Left ventricle myocardium inferior (tissue), 1 donor: ENCODE data around the gene TNRC18. TPM values are rescaled to one million over a fixed set of nuclear protein-coding genes. Genes with fewer than 3 reads are reported as not detected.
"Not testable (repeated sequence)": the region's sequence is repeated elsewhere in the genome, so short reads cannot be mapped to it uniquely, and the experiment has no call there.

ENCODE experiments used
- DNase-seq: peaks from one replicate; pipeline ENCODE4 v3.0.0-alpha.2; 2020
- H3K27ac ChIP-seq: fragments of 200-600 bp; replicated peaks from 2 replicates; pipeline ENCODE4 v1.8.0; 2021
- H3K27me3 ChIP-seq: fragments of 200-600 bp; 2 replicates; pipeline ENCODE4 v1.8.0; 2021; ENCODE audit warnings: low read depth
- H3K36me3 ChIP-seq: fragments of 200-600 bp; 2 replicates; pipeline ENCODE4 v1.8.0; 2021
- H3K4me1 ChIP-seq: fragments of 200-600 bp; 2 replicates; pipeline ENCODE4 v1.8.0; 2021
- H3K4me3 ChIP-seq: fragments of 200-600 bp; 2 replicates; pipeline ENCODE4 v1.8.0; 2021; ENCODE audit warnings: mild to moderate bottlenecking, moderate library complexity
- H3K9me3 ChIP-seq: fragments of 200-600 bp; replicated peaks from 2 replicates; pipeline ENCODE4 v1.8.0; 2021
- CTCF ChIP-seq: fragments of 200-600 bp; IDR thresholded peaks from 2 replicates; pipeline ENCODE4 v1.8.0; 2021; ENCODE audit warnings: antibody characterized with exemption, mild to moderate bottlenecking, borderline replicate concordance
- intact Hi-C: fragments of 100-400 bp; cut with micrococcal nuclease; formaldehyde crosslinking; loops from one replicate; pipeline ENCODE4 v1.11.0; 2022
- long read RNA-seq: library from polyadenylated mRNA; unstranded; transcript quantifications from one replicate; pipeline ENCODE4 v2.0.0, GENCODE V29; 2021
- total RNA-seq: library from RNA; stranded (reverse); fragmentation: NEBNext Ultra II Directional; extraction: Animal tissue kit (Norgen Biotek cat#: 25700); gene quantifications from one replicate; pipeline ENCODE4 v1.2.1, GENCODE V29; 2021
- donor health status: DM: no; HTN: yes; CAD: no; lungs with severe emphysema.

TNRC18 gene
- 27.7 TPM for total RNA-seq
- long read RNA-seq, partial matches to known transcripts, result 22 of 23 reads
- long read RNA-seq, other reads (novel, unspliced or antisense), result 1 of 23 reads

- peak within 1 kb of the TSS; percentile 100 for H3K27ac ChIP-seq
- no peaks in the 10 kb centered on the region for H3K27me3 ChIP-seq
- H3K9me3 ChIP-seq, result no peaks in the 10 kb centered on the region
- H3K4me3 ChIP-seq, result peak within 1 kb of the TSS; percentile 100
- no peak for TF ChIP-seq CTCF
- intact Hi-C loops, result no loop called here
- H3K4me1 ChIP-seq, result peaks cover 81% of the 10 kb centered on the region
- H3K36me3 ChIP-seq, result no peaks in the 10 kb centered on the region
- peak; percentile 62 for DNase-seq
Observed at GRCh38 chr7:5423306-5423975, at the start of gene TNRC18. TNRC18 (minus strand) TSS chr7:5423834; CDS start chr7:5421246, 2,588 bp downstream.

- H3K27me3 ChIP-seq, result no peaks in the 10 kb centered on the region
- no peak overlapping the region for H3K4me3 ChIP-seq
- no peak overlapping the region for H3K27ac ChIP-seq
- TF ChIP-seq CTCF, result no peak
- no peaks in the 10 kb centered on the region for H3K36me3 ChIP-seq
- peaks cover 10% of the 10 kb centered on the region for H3K4me1 ChIP-seq
- H3K9me3 ChIP-seq, result no peaks in the 10 kb centered on the region
- no peak for DNase-seq
- intact Hi-C loops, result no loop called here
Observed at GRCh38 chr7:5472432-5473315, 49.0 kb upstream of the TNRC18 start.

GRCh38 chr7:5471623-5472022, 48.0 kb upstream of the TNRC18 start:
- DNase-seq, H3K27ac ChIP-seq, H3K4me1 ChIP-seq, H3K9me3 ChIP-seq, H3K27me3 ChIP-seq, H3K36me3 ChIP-seq, intact Hi-C loops, H3K4me3 ChIP-seq: not testable (repeated sequence)

- Histone ChIP-seq H3K27ac (no peak overlapping the region), H3K4me3 (no peak overlapping the region), H3K27me3 (no peaks in the 10 kb centered on the region), H3K4me1 (peaks cover 9% of the 10 kb centered on the region), H3K36me3 (no peaks in the 10 kb centered on the region), H3K9me3 (no peaks in the 10 kb centered on the region)
- intact Hi-C loops, result no loop called here
- peak; percentile 58 for DNase-seq
- no peak for TF ChIP-seq CTCF
Observed at GRCh38 chr7:5470816-5471215, 47.2 kb upstream of the TNRC18 start.

GRCh38 chr7:5470167-5470532, 46.5 kb upstream of the TNRC18 start:
- intact Hi-C loops, result no loop called here

More at GRCh38 chr7:5470167-5470532, 46.5 kb upstream of the TNRC18 start:
- no peak for DNase-seq
- no peak overlapping the region for H3K4me3 ChIP-seq
- no peak overlapping the region for H3K27ac ChIP-seq
- H3K36me3 ChIP-seq, result no peaks in the 10 kb centered on the region
- TF ChIP-seq CTCF, result no peak
- H3K27me3 ChIP-seq, result no peaks in the 10 kb centered on the region
- H3K9me3 ChIP-seq, result no peaks in the 10 kb centered on the region
- H3K4me1 ChIP-seq, result peaks cover 9% of the 10 kb centered on the region
